Testis (tissue), 2 donors: ENCODE results near the gene CREB3L2.

Source experiments
- CTCF ChIP-seq, 3 experiments: fragments of 450-650 bp in 2 of 3; fragments of 200-600 bp in 1 of 3; sonication (generic) in 1 of 3; IDR thresholded peaks; one replicate each; pipeline ENCODE4 v1.5.1; 2016 to 2019; ENCODE audit warnings: antibody characterized with exemption in 3 of 3, mild to moderate bottlenecking in 2 of 3, moderate library complexity in 1 of 3
- POLR2A ChIP-seq: fragments of 450-650 bp; IDR thresholded peaks from one replicate; pipeline ENCODE4 v1.6.1; 2017; ENCODE audit warnings: antibody characterized with exemption, mild to moderate bottlenecking, moderate library complexity

GRCh38 chr7:137946011-137946410 lies 55.9 kb downstream of the CREB3L2 start:
- TF ChIP-seq CTCF (IDR thresholded peaks at IDR 0.05), result no peak
- no peak for TF ChIP-seq POLR2A
